GM23338 (cell line): ENCODE results near the gene UQCR11. TPM values are rescaled to one million over a fixed set of nuclear protein-coding genes. Genes with fewer than 3 reads are reported as not detected.
A peak's percentile ranks its signal among the peaks of the same experiment; 100 is the strongest.

Experiments used
- ATAC-seq: fragments of 200-7000 bp; cut with Tn5 transposase; 3 replicates; pipeline ENCODE4 v1.9.1; 2020
- DNase-seq: peaks from one replicate; pipeline ENCODE4 v3.0.0-alpha.2; 2015; ENCODE audit warnings: low spot score
- H2AFZ ChIP-seq: fragments of 200-600 bp; sonication (generic); 2 replicates; pipeline ENCODE4 v1.8.0; 2016; ENCODE audit warnings: antibody characterized with exemption, mild to moderate bottlenecking, moderate library complexity
- H3F3A ChIP-seq: fragments of 200-600 bp; sonication (generic); replicated peaks from 2 replicates; pipeline ENCODE4 v1.8.0; 2017; ENCODE audit warnings: antibody characterized with exemption, mixed run types, low read depth
- H3K27ac ChIP-seq: fragments of 200-600 bp; sonication (generic); 2 replicates; pipeline ENCODE4 v1.6.1; 2016; ENCODE audit warnings: low read depth
- H3K27me3 ChIP-seq: fragments of 200-600 bp; sonication (generic); 2 replicates; pipeline ENCODE4 v1.8.0; 2016; ENCODE audit warnings: mild to moderate bottlenecking, mixed run types, moderate library complexity; ENCODE audit not compliant: insufficient read depth
- H3K36me3 ChIP-seq: fragments of 200-600 bp; sonication (generic); 2 replicates; pipeline ENCODE4 v1.8.0; 2016; ENCODE audit warnings: mild to moderate bottlenecking; ENCODE audit not compliant: insufficient read depth
- H3K4me1 ChIP-seq: fragments of 200-600 bp; sonication (generic); 2 replicates; pipeline ENCODE4 v1.8.0; 2016; ENCODE audit warnings: mild to moderate bottlenecking, moderate library complexity; ENCODE audit not compliant: insufficient read depth
- H3K4me2 ChIP-seq: fragments of 200-600 bp; sonication (generic); 2 replicates; pipeline ENCODE4 v1.7.1; 2017; ENCODE audit warnings: mixed run types
- H3K4me3 ChIP-seq: fragments of 200-600 bp; sonication (generic); 2 replicates; pipeline ENCODE4 v1.6.1; 2016; ENCODE audit warnings: mixed run types
- H3K79me2 ChIP-seq: fragments of 200-600 bp; sonication (generic); replicated peaks from 2 replicates; pipeline ENCODE4 v1.8.0; 2017; ENCODE audit warnings: mild to moderate bottlenecking; ENCODE audit not compliant: insufficient read depth
- H3K9me2 ChIP-seq: fragments of 200-600 bp; sonication (generic); 2 replicates; pipeline ENCODE4 v1.8.0; 2017; ENCODE audit not compliant: insufficient read depth
- H4K20me1 ChIP-seq: fragments of 200-600 bp; sonication (generic); replicated peaks from 2 replicates; pipeline ENCODE4 v1.8.0; 2017; ENCODE audit warnings: mild to moderate bottlenecking; ENCODE audit not compliant: insufficient read depth
- H3K27ac Mint-ChIP-seq: 2 replicates; pipeline ENCODE4 v1.8.0; 2020; ENCODE audit warnings: inconsistent platforms, mild to moderate bottlenecking, moderate library complexity, mixed read lengths
- H3K27me3 Mint-ChIP-seq: 3 replicates; pipeline ENCODE4 v1.8.0; 2022; ENCODE audit warnings: low read depth, mild to moderate bottlenecking, moderate library complexity, mixed read lengths, inconsistent platforms; ENCODE audit not compliant: insufficient read depth, poor library complexity
- H3K36me3 Mint-ChIP-seq: 3 replicates; pipeline ENCODE4 v1.8.0; 2021; ENCODE audit warnings: low read depth, mild to moderate bottlenecking, inconsistent platforms, moderate library complexity, mixed read lengths
- H3K4me1 Mint-ChIP-seq: 3 replicates; pipeline ENCODE4 v1.8.0; 2020; ENCODE audit warnings: mild to moderate bottlenecking, inconsistent platforms, mixed read lengths
- H3K4me3 Mint-ChIP-seq: 3 replicates; pipeline ENCODE4 v1.8.0; 2021; ENCODE audit warnings: moderate library complexity, mild to moderate bottlenecking, inconsistent platforms, mixed read lengths
- H3K9me3 Mint-ChIP-seq: 3 replicates; pipeline ENCODE4 v1.8.0; 2020; ENCODE audit warnings: moderate library complexity, mild to moderate bottlenecking, inconsistent platforms, mixed read lengths
- CREB1 ChIP-seq: fragments of 250-450 bp; sonication (Bioruptor Pico); IDR thresholded peaks from 2 replicates; pipeline ENCODE4 v1.5.0; 2020; ENCODE audit warnings: low read depth, mild to moderate bottlenecking, moderate library complexity
- CTCF ChIP-seq, 2 experiments: fragments of 200-600 bp in 1 of 2; sonication (generic) in 1 of 2; conservative IDR thresholded peaks; 2 replicates each; pipeline versions ENCODE4 v1.5.1 to v1.6.1; 2016 to 2017; ENCODE audit warnings: antibody characterized with exemption in 2 of 2, low read depth in 2 of 2, mild to moderate bottlenecking in 2 of 2, moderate library complexity in 1 of 2
- ETS1 ChIP-seq: IDR thresholded peaks from 2 replicates; pipeline ENCODE4 v1.6.1; 2016; ENCODE audit warnings: antibody characterized with exemption
- EZH2 ChIP-seq: fragments of 200-600 bp; sonication (generic); IDR thresholded peaks from one replicate; pipeline ENCODE4 v1.8.0; 2017; ENCODE audit warnings: antibody characterized with exemption, mild to moderate bottlenecking, low read depth; ENCODE audit not compliant: unreplicated experiment
- EZH2phosphoT487 ChIP-seq: fragments of 200-600 bp; sonication (generic); IDR thresholded peaks from one replicate; pipeline ENCODE4 v1.8.1; 2018; ENCODE audit warnings: antibody characterized with exemption; ENCODE audit not compliant: unreplicated experiment
- NANOG ChIP-seq: IDR thresholded peaks from 2 replicates; pipeline ENCODE4 v1.6.1; 2016; ENCODE audit warnings: antibody characterized with exemption, borderline replicate concordance
- REST ChIP-seq: IDR thresholded peaks from one replicate; pipeline ENCODE4 v1.6.1; 2018; ENCODE audit warnings: antibody characterized with exemption; ENCODE audit not compliant: unreplicated experiment
- STAT1 ChIP-seq: IDR thresholded peaks from one replicate; pipeline ENCODE4 v1.6.1; 2016; ENCODE audit warnings: antibody characterized with exemption; ENCODE audit not compliant: unreplicated experiment
- ZNF114 ChIP-seq: fragments of 250-450 bp; sonication (Bioruptor Pico); IDR thresholded peaks from 2 replicates; pipeline ENCODE4 v1.5.0; 2020; ENCODE audit warnings: mild to moderate bottlenecking, moderate library complexity
- ZNF462 ChIP-seq: fragments of 250-450 bp; sonication (Bioruptor Pico); IDR thresholded peaks from 2 replicates; pipeline ENCODE4 v1.5.0; 2020; ENCODE audit warnings: mild to moderate bottlenecking, moderate library complexity
- polyA plus RNA-seq: library from polyadenylated mRNA; unstranded; fragments of >200 nt; fragmentation: Nextera tagmentation; extraction: Ambion mirVana; gene quantifications from 2 replicates; pipeline ENCODE4 v1.2.1, GENCODE V29; 2016
- total RNA-seq: library from RNA; depleted of rRNA; stranded (reverse); fragments of >200 nt; shearing (Covaris generic); gene quantifications from 2 replicates; pipeline ENCODE4 v1.2.3, GENCODE V29; 2014

UQCR11 gene
- total and polyA plus RNA-seq, 2 experiments from 2014 or later = 46.4 to 413 TPM

GRCh38 chr19:1608359-1609102, 3.3 kb upstream of the UQCR11 start (continued):
- no peak for TF ChIP-seq ZNF462
- TF ChIP-seq CREB1 (CRISPR knock-in tag) = no peak
- no peak for TF ChIP-seq EZH2
- TF ChIP-seq ZNF114 (CRISPR knock-in tag) = no peak
- no peak for TF ChIP-seq EZH2phosphoT487
- no peak for TF ChIP-seq NANOG

- Mint-ChIP-seq H3K27me3 (peaks cover 33% of the 10 kb centered on the region), H3K27ac (peak overlapping the region; percentile 98), H3K4me1 (peaks cover 11% of the 10 kb centered on the region; the same call in 2 of the 3 replicates), H3K4me3 (peak overlapping the region; percentile 88), H3K9me3 (no peaks in the 10 kb centered on the region), H3K36me3 (peaks cover 29% of the 10 kb centered on the region)
- peaks cover 8% of the 10 kb centered on the region for H3K4me1 ChIP-seq
- H3K36me3 ChIP-seq = no peaks in the 10 kb centered on the region; the same call in 1 of the 2 replicates
- no peaks in the 10 kb centered on the region for H3K9me2 ChIP-seq
- DNase-seq (no peak), ATAC-seq (peak; percentile 6)
- peak overlapping the region; percentile 72; the same call in 1 of the 2 replicates for H2AFZ ChIP-seq
- H3K27ac ChIP-seq = peak overlapping the region; percentile 85
- peaks cover 20% of the 10 kb centered on the region for H4K20me1 ChIP-seq
- H3K4me3 ChIP-seq = peak overlapping the region; percentile 85
- H3K27me3 ChIP-seq = no peaks in the 10 kb centered on the region
- H3K79me2 ChIP-seq = peaks cover 40% of the 10 kb centered on the region
- peaks cover 32% of the 10 kb centered on the region for H3F3A ChIP-seq
- peak overlapping the region; percentile 95 for H3K4me2 ChIP-seq
- TF ChIP-seq CREB1 (CRISPR knock-in tag) = no peak
- no peak for TF ChIP-seq CTCF (conservative IDR thresholded peaks at IDR 0.05; ENCODE audit: low read depth in 2 of 2)
- no peak for TF ChIP-seq ETS1
- no peak for TF ChIP-seq STAT1
- no peak for TF ChIP-seq NANOG
- TF ChIP-seq EZH2phosphoT487 = no peak
- TF ChIP-seq REST = no peak
- TF ChIP-seq EZH2 = no peak
- no peak for TF ChIP-seq ZNF114 (CRISPR knock-in tag)
Measured at GRCh38 chr19:1606138-1606651, 933 bp upstream of the UQCR11 start.
